Mucosa of descending colon (tissue), 3 donors: ENCODE measurements around the gene STAT4. TPM values are rescaled to one million over a fixed set of nuclear protein-coding genes. Genes with fewer than 3 reads are reported as not detected.
A peak's percentile ranks its signal among the peaks of the same experiment; 100 is the strongest.

ENCODE experiments used
- ATAC-seq: fragments of 200-7000 bp; cut with Tn5 transposase; one replicate; pipeline ENCODE4 v1.9.1; 2020; ENCODE audit warnings: mild to moderate bottlenecking, moderate library complexity
- DNase-seq, 3 donors: peaks; one replicate each; pipeline ENCODE4 v3.0.0-alpha.2; 2020
- H3K36me3 ChIP-seq: fragments of 200-600 bp; one replicate; pipeline ENCODE4 v1.8.0; 2021; ENCODE audit warnings: low read depth, mild to moderate bottlenecking
- H3K4me1 ChIP-seq: fragments of 200-600 bp; one replicate; pipeline ENCODE4 v1.8.0; 2021; ENCODE audit warnings: low read depth, mild to moderate bottlenecking
- H3K4me3 ChIP-seq: fragments of 200-600 bp; one replicate; pipeline ENCODE4 v1.8.0; 2021; ENCODE audit warnings: mild to moderate bottlenecking
- H3K9me3 ChIP-seq: fragments of 200-600 bp; one replicate; pipeline ENCODE4 v1.8.0; 2021; ENCODE audit warnings: mild to moderate bottlenecking
- CTCF ChIP-seq: fragments of 200-600 bp; IDR thresholded peaks from one replicate; pipeline ENCODE4 v1.8.0; 2022; ENCODE audit warnings: antibody characterized with exemption, mild to moderate bottlenecking
- intact Hi-C, 2 donors: fragments of 100-400 bp; cut with DNase I in 1 of 2; cut with micrococcal nuclease in 1 of 2; formaldehyde crosslinking; loops; one replicate each; pipeline versions ENCODE4 v1.11.0 to v1.11.1; 2022; cut with DNase I, micrococcal nuclease
- total RNA-seq, 3 donors: library from RNA; stranded (reverse); fragmentation: NEBNext Ultra II Directional in 2 of 3; extraction: Animal tissue kit (Norgen Biotek cat#: 25700) in 2 of 3; gene quantifications; one replicate each; pipeline versions ENCODE4 v1.2.1 to v1.2.4, GENCODE V29; 2021 to 2023
- donor health status: DM: no; HTN: no; CAD: no; lungs with moderate emphysema.
- donor health status: DM: no; HTN: no; CAD: no.
- donor health status: DM: no; HTN: yes; CAD: no.

STAT4 gene
- total RNA-seq, 3 donors from 2014 or later: 2.7 to 4.0 (median 3.6) TPM

- Histone ChIP-seq H3K4me1 (peaks cover 11% of the 10 kb centered on the region), H3K36me3 (no peaks in the 10 kb centered on the region), H3K4me3 (no peak overlapping the region), H3K9me3 (no peaks in the 10 kb centered on the region)
- intact Hi-C loops: no loop called here
- TF ChIP-seq CTCF: no peak
- DNase-seq (no peak), ATAC-seq (no peak)
Measured at GRCh38 chr2:191018048-191018447, 132.7 kb downstream of the STAT4 start.

DNA sequence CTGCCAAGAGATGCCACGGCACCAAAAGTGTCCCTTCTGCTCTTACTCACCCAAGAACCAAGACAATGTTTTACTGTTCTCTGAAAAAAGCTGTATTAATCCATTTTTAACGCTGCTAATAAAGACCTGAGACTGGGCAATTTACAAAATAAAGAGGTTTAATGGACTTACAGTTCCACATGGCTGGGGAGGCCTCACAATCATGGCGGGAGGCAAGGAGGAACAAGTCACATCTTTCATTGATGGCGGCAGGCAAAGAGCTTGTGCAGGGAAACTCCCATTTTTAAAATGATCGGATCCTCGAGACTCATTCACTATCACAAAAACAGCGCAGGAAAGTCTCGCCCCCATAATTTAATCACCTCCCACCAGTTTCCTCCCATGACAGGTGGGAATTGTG, 135.0 kb downstream of the STAT4 start:
- intact Hi-C loops: no loop called here
- H3K36me3 ChIP-seq: no peaks in the 10 kb centered on the region
- no peaks in the 10 kb centered on the region for H3K9me3 ChIP-seq
- no peak for TF ChIP-seq CTCF
- ATAC-seq (no peak), DNase-seq (no peak)
- H3K4me3 ChIP-seq: no peak overlapping the region
- H3K4me1 ChIP-seq: peaks cover 10% of the 10 kb centered on the region

GRCh38 chr2:191015239-191015638, 135.6 kb downstream of the STAT4 start:
- Histone ChIP-seq H3K4me3 (no peak overlapping the region), H3K9me3 (no peaks in the 10 kb centered on the region), H3K4me1 (peaks cover 9% of the 10 kb centered on the region), H3K36me3 (no peaks in the 10 kb centered on the region)
- no peak for TF ChIP-seq CTCF
- ATAC-seq (no peak), DNase-seq (no peak)
- intact Hi-C loops: no loop called here

DNA sequence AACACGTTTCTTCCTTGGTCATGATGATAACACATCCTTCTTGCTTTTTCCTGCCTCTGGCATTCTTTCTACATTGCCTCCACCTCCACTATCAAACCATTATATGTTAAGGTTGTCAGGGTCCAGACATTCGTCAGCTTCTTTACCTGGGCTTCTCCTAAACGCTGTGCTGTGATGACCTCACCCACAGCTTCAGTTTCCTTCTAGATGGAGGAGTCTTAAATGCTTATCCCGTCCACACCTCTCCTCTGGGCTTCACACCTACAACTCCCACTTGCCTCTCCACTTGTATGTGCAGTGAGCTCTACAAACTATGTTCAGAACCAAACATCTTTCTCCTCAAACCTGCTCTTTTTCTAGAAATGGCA, 136.2 kb downstream of the STAT4 start:
- ATAC-seq (peak; percentile 2), DNase-seq (no peak)
- TF ChIP-seq CTCF: no peak
- peaks cover 9% of the 10 kb centered on the region for H3K4me1 ChIP-seq
- H3K9me3 ChIP-seq: no peaks in the 10 kb centered on the region
- intact Hi-C loops: no loop called here
- H3K36me3 ChIP-seq: no peaks in the 10 kb centered on the region
- peak overlapping the region; percentile 69 for H3K4me3 ChIP-seq

DNA sequence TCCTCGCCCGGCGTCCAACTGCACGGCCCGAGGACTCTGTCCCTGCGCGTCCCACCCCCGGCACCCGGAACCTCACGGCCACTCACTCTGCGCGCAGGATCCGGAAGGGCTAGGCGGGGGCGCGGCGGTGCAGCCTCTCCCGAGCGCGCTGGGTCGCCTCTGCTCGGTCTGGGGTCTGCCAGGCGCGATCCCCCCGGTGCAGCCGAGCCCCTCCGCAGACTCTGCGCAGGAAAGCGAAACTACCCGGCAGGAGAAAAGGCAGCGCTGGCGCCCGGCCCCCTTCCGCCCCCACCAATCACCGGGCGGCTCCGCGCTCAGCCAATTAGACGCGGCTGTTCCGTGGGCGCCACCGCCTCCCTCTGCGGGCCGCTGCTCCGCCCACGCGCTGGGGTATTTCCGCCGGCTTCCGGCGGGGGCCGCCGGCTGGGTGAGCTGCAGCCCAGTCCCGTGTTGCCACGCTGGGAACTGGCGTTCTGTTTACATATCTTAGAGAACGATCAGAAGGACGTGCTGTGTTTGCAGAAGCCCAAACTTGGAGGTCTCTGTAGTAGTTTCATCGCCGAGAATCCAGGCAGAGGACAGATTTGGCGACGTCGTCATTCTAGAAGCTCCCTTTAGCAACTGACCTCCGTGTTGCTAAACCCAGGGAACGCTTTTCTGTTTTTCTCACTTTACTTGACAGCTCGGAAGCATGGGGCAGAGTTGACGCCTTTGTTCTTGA, 136.7 kb downstream of the STAT4 start, which contains the start of gene STAT1:
Gene STAT1 (minus strand): TSS at position 240 of the 721 bp plus-strand sequence. CDS start 4,168 bp downstream, outside the sequence.
- DNase-seq (peak; percentile 94 to 98 (median 96)), ATAC-seq (peak; percentile 98)
- H3K9me3 ChIP-seq: no peaks in the 10 kb centered on the region
- TF ChIP-seq CTCF: peak; percentile 17
- peak within 1 kb of the TSS; percentile 69 for H3K4me3 ChIP-seq
- no peaks in the 10 kb centered on the region for H3K36me3 ChIP-seq
- intact Hi-C loops: no loop called here
- H3K4me1 ChIP-seq: peaks cover 9% of the 10 kb centered on the region

DNA sequence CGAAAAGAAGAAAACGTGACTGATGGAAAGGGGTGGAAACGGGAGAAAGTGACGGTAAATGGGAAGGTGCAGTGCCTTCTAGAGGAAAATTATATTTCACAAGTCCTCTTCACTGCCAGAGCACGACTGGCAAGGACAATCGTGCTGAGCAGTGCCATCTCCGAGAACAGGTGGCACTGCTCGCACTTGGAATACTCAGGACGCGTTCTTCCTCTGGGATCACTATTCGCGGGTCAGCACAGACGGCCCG, 137.2 kb downstream of the STAT4 start:
- intact Hi-C loops: no loop called here
- H3K4me1 ChIP-seq: peaks cover 9% of the 10 kb centered on the region

More for the DNA sequence above, 137.2 kb downstream of the STAT4 start:
- H3K9me3 ChIP-seq: no peaks in the 10 kb centered on the region
- peak overlapping the region; percentile 69 for H3K4me3 ChIP-seq
- no peak for ATAC-seq
- TF ChIP-seq CTCF: no peak
- no peak for DNase-seq
- H3K36me3 ChIP-seq: no peaks in the 10 kb centered on the region
